Pons (tissue), 1 donor: Measurements from ENCODE around the gene PTPRT.
A peak's percentile ranks its signal among the peaks of the same experiment; 100 is the strongest.

Experiments used
- DNase-seq: peaks from one replicate; pipeline ENCODE4 v3.0.0-alpha.2; 2016; ENCODE audit warnings: low spot score

Gene PTPRT

DNA sequence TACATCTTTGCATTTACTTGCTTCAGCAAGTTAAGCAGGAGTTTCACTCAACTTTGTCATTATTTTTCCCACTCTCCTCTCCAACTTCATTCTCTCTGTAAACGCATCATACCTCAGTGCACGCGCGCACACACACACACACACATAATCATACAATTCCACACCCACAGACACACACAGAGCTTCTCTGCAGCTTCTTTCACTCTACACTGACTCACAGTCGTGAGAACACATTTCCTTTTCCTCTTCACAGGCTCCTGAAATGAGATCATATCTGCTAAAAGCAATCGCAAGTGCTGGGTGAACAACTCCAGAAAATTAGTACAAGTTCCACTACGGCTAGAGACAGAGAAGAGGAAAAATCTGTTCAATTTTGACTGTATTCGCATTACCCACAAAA lies 215.4 kb downstream of the PTPRT start:
- DNase-seq, result no peak

DNA sequence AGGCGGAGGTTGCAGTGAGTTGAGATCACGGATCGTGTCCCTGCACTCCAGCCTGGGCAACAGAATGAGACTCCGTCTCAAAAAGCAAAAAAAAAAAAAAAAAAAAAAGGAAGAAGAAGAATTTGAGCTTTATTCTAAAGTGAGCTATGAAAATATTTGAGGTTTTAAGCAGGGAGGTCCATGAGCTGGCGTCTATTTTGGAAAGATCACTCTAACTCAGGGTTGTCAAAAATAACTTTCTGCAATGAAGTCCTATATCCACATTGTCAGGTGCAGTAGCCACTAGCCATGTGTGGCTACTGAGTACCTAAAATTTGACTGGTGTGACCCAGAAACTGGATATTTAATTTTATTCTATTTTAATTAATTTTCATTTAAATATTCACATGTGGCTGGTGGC lies 217.1 kb downstream of the PTPRT start:
- no peak for DNase-seq

DNA sequence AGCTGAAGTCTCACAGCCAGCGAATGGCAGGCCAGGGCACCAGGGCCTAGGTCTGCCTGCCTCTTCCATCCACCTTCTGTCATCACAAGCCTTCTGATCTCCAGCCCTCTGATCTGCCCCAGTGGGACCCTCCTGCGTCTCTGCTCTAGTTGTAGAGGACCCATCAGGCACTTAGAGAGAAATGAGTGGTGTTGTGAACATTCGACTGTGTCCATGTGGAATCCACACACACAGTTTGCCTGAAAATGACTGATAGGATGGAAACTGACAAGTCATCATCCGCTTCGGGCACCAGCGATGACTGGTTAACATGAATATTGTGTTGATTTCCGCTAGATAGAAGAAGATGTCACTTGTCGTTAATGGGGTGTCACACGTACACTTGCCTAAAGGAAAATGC lies 221.0 kb downstream of the PTPRT start:
- no peak for DNase-seq

DNA sequence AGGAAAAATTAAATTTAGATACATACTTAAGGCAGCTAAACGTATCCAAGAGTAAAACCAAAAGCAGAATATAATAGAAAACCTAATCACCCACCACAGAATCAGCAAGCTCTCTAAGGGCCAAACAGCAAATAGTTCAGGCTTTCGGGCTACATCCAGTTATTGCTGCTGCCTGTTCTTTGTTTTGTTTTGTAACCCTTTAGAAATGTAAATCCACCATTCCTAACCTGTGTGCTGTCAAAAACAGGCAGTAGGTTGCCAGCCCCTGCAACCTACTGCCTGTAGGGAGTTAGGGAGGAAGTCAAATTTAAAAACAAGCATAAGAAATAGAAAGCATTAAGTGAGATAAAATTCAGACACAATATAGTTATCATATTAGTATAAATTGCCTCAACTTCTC lies 225.9 kb downstream of the PTPRT start:
- DNase-seq, result no peak

DNA sequence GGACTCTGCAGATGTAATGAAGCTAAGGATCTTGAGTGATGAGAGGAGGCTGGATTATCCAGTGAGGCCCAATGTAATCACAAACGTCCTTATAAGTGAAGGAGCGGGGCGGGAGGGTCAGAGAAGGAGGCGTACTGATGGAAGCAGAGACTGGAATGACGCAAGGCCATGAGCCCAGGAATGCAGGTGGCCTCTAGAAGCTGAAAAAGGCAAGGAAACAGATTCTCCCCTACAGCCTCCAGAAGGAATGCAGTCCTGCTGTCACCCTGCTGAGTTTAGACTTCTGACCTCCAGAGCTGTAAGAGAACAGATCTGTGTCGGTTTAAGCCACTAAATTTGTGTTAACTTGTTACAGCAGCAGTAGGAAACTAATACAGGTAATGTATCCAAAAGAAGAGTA lies 227.9 kb downstream of the PTPRT start:
- no peak for DNase-seq

DNA sequence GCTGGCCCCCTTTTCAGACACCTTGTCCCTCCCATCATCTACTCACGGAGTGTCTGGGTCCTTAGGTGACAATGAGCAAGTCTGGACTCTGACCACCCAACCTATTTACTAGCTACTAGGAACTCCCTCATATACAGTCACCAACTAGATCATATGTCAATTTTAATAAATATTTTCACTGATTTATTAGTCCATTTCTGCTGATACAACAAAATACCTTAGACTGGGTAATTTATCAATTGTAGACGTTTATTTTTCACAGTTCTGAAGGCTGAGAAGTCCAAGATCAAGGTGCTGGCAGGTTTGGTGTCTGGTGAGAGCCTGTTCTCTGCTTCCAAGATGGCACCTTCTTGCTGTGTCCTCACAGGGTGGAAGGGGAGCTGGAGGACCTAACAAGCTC lies 229.7 kb downstream of the PTPRT start:
- no peak for DNase-seq

DNA sequence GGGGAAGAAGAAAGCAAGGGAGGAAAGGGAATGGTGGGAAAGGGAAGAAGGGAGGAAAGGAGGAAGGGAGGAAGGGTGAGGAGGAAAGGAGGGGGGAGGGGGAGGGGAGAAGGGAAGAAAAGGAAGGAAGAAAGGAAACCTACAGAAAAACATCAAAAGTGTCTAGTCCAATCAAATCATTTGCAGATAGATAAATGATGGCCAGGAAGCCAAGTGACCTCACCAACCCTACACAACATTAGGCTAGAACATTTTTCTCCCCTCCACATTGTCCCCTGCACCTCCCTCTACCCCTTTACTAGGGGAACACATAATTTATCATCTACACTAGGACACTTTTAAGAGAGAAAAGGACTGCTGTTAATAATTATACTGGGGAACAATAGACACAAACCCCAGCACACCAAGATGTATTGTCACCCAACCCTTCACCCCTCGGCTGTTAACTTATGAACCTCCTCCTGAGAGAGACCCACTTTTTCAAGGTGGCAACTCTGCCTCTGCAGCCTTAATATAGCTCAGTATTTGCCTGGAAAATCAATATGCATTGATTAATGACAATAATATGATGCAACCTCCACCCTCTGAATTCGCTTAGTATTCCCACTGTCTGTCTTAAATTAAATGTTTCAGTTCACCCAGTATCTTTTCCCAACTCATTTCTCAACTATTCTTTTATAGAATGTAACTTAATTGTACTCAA lies 231.2 kb downstream of the PTPRT start:
- DNase-seq, result no peak

DNA sequence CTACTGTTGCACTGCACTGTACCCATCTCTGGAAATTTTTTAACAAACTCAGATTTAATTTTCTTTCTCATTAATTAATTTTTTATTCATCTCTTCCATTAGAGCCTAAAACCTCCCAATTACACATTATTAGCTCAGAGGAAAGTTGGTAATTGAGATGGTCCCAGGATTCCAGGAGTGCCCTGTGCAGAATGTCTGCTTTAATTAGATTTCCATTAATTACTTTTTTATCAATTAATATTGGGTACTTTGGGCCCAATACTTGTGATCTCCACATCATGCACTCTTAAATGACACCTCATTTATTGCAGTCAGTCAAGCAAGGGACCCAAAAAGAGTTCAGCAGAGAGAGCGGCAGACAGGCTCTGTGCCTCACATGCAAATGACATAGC lies 232.0 kb downstream of the PTPRT start:
- DNase-seq, result no peak

DNA sequence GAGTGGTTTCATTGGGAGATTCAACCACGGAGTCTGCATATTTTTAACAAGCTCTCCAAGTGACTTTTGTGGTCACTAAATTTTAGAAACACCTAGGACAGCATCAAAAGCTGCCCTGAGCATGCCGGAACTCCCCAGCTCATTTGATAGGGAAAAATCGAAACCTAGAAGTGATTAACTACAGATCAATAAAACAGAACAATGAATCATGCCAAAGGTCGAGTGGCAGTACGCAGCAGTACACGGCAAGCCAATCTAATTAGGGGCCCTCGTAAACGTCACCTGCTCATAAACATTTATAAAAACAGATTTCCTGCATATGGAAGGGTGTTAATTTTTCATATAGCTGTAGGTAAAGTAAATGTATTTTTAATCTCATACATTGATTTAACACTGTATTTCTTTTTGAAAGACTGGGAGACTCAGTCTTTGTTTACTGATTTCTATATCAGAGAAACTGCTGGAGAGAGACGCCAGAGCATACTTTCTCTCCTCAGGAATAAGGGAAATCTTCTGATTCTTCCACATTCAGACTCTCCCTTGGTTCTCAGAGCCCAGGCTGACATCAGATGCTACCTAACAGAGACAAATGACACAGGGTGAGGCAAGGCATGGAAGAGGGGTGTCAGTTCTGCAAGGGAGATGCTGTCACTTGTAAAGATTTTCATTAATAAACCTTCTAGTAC lies 232.5 kb downstream of the PTPRT start:
- DNase-seq, result no peak

DNA sequence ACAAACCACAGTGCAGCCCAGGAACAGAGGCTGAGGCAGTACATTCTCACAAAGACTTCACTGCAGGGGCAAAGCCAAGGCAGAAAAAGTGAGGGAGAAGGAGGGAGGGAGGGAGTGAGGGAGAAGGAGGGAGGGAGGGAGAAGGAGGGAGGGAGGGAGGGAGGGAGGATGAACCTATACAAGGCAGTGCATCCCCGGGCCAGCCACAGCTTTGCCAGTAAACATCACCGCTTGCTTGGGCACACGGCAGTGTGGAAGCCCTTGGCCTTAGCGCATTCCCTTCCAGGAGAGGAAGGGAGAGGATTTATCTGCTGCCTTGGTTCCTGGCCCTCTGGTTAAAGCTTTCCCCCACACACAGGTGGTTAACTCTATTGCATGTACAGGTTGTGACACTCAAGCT lies 234.0 kb downstream of the PTPRT start:
- no peak for DNase-seq

DNA sequence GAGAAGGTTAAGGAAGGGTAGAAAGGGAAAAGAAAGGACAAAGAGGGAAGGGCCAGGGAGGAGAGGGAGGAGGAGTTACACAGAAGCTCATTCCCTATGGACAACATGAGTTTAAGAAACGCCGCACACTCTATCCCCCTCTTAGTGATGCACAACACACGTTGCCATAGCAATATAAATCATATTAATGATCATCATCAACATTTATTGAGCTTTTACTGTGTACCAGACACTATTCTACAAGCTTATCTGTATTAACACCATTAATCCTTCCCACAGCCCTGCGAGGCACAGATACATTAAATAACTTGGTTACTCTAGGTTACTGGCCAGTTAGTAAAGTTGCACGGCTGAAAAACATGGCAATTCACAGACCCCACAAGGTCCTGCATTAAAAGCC lies 234.8 kb downstream of the PTPRT start:
- DNase-seq, result no peak

DNA sequence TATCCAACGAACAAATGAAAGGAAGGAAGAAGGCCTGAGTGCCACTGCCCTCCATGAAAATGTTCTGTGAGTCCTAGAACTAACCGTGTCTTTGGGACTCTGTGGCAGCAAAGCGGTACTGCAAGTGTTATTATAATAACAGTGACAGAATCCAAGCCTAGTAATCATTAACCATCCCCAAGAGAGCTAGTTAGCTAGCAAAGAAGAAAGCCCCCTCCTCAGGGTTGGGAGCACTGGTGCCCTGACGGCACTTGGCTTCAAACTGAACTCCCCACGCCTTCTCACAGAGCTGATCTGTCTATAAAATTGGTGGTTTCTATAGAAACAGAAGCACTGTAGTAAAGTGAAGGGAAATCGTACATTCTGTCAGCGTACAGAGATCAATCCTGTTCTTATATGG lies 239.8 kb downstream of the PTPRT start:
- no peak for DNase-seq

DNA sequence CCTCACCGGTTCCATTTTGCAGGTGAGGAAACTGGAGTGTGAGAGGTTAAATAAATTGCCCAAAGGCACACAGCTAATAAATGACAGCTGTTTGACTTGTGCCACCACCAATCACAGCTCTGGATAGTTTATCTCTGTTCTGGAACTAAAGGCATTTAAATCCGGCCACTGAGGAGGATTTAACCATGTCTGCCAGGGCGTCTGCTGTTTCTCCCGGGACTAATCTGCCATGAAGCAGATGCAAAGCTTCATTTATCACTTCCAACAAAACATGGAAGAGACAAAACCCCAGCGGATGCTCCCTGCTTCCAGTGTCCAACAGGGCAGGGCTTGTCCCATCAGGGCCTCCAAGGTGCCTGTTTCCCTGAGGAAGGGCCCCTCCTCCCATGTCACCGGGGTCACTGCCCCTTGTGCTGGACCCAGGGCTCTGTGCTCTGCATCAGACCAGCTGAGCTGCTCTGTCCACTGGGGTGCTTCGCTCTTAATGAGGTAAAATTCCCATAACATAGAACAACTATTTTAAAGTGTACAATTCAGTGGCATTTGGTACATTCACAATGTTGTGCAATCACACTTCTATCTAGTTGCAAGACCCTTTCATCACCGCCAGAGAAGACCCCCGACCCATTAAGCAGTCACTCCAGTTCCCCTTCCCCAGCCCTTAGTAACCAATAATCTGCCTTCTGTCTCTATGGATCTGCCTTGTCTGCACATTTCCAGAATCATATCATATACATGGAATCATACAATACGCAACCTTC lies 244.3 kb downstream of the PTPRT start:
- DNase-seq, result no peak

DNA sequence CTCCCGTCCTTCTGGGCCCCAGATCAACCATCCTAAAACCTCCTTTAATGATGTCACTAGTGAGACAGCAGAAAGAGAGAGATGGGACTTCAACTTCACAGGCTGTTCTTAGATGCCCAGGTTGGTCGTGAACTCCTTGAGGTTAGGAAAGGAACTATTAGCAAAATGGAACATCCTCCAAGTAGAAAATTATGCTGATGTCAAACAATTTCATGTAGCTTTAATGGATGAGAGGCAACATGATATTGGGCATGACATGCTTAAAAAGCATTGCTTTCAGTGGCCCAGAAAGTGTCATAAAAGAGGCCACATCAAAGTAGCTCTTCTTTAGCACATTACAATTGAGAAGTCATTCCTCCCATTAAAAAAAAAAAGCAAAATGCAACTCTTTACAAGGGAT lies 248.1 kb downstream of the PTPRT start:
- no peak for DNase-seq

DNA sequence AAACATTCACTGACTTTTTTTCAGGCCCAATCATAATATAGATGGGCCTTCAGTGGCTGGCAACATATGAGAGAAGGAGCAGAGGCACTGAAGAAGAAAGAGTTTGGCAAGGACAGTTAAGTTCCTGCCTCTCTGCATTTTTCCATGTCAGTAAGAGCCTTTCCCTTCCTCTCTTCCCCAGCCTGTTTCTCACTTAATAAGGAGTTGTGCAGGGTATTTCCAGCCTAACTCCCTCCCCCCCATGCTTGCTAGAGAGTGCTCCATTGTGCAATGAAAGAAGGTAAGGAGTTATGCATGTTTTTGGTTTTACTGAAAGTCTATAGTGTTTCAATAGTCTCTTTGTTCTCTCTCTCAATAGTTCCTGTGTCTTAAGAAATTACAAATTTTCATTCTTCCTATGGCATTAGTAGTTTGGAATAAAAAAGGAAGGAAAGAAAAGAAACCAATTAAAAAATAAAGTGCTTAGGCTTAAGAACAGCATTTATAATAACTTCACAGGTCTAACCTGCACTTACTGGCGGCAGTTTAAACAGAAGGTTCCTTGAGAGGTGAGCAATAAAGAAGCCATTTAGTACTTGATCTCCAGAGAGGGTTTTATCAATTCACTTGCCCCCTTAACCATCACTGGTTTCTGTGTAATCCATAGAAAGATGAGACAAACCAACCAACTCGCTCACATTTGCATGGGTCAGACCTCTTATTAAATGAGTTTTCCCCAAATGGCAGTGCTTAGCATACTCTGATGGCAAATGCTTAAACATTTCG lies 251.1 kb downstream of the PTPRT start:
- peak; percentile 3 for DNase-seq

DNA sequence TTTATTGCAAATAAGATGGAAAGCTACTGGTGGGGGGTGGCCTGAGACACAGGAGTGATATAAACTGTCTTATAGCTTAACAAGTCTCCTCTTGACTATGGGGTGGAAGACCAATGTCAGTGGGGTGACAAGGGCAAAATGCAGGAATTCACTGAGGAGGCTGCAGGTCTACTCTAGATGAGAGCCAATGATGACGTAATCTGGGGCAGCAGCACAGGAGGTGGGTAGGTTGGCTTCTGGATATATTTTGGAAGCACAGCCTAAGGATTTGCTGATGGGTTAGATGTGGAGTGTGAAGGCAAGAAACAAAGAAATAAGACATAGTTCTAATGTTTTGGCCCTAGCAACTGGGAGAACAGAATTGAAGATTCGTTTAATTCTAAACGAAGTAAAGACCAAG lies 253.2 kb downstream of the PTPRT start:
- no peak for DNase-seq

DNA sequence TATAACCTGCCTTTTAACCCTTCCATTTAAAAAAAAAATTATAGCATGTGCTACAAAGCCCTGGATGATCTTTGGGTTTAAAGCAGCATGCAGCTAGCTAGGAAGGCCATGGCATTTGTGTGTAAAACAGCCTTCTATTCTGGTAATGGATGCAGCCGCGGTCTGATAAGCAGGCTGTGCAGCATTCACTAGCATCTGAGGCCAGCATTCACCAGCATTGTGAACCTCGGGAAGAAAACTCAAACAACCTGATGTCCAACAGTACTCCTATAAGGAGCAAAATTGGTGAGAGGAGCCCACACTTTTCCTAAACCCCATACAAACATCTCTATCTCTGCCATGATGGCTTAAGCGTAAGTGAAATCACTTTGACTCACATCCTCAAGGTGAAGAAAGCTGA lies 265.5 kb downstream of the PTPRT start:
- no peak for DNase-seq

DNA sequence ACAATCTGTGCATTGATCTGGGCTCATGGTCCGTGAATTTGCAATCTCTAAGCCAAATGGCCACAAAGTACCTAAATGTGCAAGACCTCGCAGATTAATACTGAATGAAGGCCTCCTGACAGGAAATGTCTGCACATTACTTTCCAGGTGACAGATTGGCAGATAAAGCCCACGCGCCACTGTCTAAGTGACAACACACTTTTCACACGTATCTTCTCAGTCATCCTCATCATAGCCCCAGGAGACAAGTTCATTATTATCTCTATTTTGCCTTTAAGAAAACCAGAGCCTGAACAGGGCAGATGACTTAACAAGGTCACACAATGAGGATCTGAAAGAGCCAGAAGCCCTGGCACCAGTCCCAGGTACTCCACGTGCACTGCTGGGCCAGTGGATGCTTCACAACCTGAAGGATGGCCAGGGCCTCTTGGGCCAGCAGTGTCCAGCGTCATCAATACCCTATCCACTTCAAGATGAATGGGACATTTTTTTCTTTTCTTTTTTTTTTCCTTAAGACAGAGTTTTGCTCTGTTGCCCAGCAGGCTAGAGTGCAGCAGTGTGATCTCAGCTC lies 266.3 kb downstream of the PTPRT start:
- DNase-seq, result no peak

DNA sequence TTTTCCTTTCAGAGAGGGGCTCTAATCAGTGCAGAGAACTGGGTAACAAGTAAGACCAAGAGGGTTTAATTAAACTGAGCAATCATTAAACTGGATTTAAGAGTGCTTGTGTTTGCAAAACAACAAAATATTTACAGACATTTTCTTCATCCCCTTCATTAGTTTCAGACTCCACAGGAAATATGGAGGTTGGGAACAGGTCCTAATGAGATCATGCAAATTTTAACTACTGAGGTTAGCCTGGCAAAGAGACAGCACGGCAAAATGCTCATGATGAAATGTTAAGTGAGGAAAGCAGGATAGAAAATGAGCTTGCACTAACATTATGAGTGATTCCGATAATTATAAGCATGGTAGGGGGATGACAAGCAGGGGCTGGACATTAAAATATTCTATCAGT lies 268.9 kb downstream of the PTPRT start:
- DNase-seq, result no peak

DNA sequence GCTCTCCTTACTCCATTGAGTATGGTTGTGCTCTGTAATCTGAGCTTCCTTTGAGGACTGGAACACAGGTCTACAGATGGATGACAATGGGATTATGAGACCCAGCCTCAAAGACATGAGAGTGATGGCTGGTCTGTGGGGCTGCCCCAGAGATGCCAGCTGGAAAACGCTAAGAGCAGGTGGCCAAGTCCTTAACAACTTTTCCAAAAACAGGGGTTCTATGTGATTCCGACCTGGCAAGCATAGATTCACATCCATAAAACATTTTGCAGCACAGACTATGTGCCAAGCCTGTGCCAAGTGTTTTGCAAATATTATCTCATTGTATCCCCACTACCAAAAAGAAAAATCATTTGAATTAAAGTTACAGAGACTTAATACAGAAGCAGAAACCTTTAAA lies 270.4 kb downstream of the PTPRT start:
- no peak for DNase-seq

DNA sequence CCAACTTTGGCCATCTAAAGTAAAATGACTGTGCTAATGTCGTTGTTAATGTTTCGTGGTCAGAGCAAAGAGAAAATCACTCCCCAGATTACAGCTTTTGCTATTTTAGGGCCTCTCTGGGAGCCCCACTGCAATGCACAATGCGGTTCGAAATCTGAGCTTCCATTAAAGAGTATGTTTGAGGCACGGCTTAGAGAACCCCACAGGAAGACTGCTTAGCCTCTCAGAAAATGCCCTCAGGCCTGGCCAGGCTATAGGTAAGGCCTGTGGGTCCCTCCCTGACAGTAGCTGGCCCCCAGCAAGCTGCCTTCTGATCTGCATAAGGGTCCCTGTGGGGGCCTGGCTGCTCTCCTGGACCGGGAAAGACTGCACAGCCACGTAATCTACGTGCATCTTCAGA lies 274.6 kb downstream of the PTPRT start:
- DNase-seq, result no peak

DNA sequence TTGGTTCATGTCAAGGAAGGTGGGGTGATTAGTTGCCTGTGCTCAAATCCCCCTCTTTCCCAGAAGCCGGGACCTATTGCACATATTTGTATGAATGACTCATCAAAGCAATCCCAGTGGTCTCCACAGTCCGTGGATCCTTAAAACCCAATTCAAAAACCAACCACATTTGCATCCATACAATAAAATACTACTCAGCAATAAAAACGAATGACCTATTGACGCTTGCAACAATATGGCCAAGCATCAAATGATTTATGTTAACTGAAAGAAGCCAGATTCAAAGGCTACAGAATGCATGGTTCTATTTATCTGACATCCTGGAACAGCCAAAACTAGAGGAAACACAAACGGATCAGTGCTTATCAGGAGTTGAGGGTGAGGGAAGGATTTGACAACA lies 275.4 kb downstream of the PTPRT start:
- DNase-seq, result no peak
